OCI-LY1 (cell line): ENCODE measurements around the gene DYNC2I2.

Experiments used
- H2AFZ ChIP-seq: fragments of 200-600 bp; sonication (generic), shearing (Covaris generic); 2 replicates; pipeline ENCODE4 v1.6.0; 2014; ENCODE audit warnings: antibody characterized with exemption, mild to moderate bottlenecking, low read length
- H3F3A ChIP-seq: fragments of 200-600 bp; sonication (generic), shearing (Covaris generic); 2 replicates; pipeline ENCODE4 v1.6.0; 2014; ENCODE audit warnings: mild to moderate bottlenecking, antibody characterized with exemption, low read length, moderate library complexity; ENCODE audit not compliant: insufficient read depth
- H3K27ac ChIP-seq: fragments of 200-600 bp; sonication (generic); 2 replicates; pipeline ENCODE4 v1.5.1; 2014; ENCODE audit warnings: low read length, mixed run types, mild to moderate bottlenecking, low read depth; ENCODE audit not compliant: poor library complexity, severe bottlenecking
- H3K27me3 ChIP-seq: fragments of 200-600 bp; sonication (generic); 2 replicates; pipeline ENCODE4 v1.6.0; 2014; ENCODE audit warnings: antibody characterized with exemption, mild to moderate bottlenecking, low read length, moderate library complexity; ENCODE audit not compliant: insufficient read depth
- H3K36me3 ChIP-seq: fragments of 200-600 bp; sonication (generic); 2 replicates; pipeline ENCODE4 v1.6.1; 2014; ENCODE audit warnings: mild to moderate bottlenecking, antibody characterized with exemption, low read length, moderate library complexity, mixed read lengths; ENCODE audit not compliant: insufficient read depth
- H3K4me1 ChIP-seq: fragments of 200-600 bp; sonication (generic); 2 replicates; pipeline ENCODE4 v1.5.1; 2014; ENCODE audit warnings: mild to moderate bottlenecking, low read length, moderate library complexity; ENCODE audit not compliant: insufficient read depth, severe bottlenecking
- H3K4me2 ChIP-seq: fragments of 200-600 bp; sonication (generic), shearing (Covaris generic); 2 replicates; pipeline ENCODE4 v1.6.1; 2014; ENCODE audit warnings: low read length
- H3K4me3 ChIP-seq: fragments of 200-600 bp; sonication (generic); 2 replicates; pipeline ENCODE4 v1.5.1; 2014; ENCODE audit warnings: low read length, low read depth, mild to moderate bottlenecking, mixed read lengths; ENCODE audit not compliant: poor library complexity, severe bottlenecking
- H3K79me2 ChIP-seq: fragments of 200-600 bp; shearing (Covaris generic); 2 replicates; pipeline ENCODE4 v1.6.1; 2016; ENCODE audit warnings: mixed run types, low read length, mixed read lengths; ENCODE audit not compliant: insufficient read depth
- H3K9ac ChIP-seq: fragments of 200-600 bp; sonication (generic), shearing (Covaris generic); 2 replicates; pipeline ENCODE4 v1.6.1; 2014; ENCODE audit warnings: mild to moderate bottlenecking, low read length, mixed read lengths
- H3K9me2 ChIP-seq: fragments of 200-600 bp; sonication (generic), shearing (Covaris generic); 2 replicates; pipeline ENCODE4 v1.6.1; 2014; ENCODE audit warnings: low read depth, mild to moderate bottlenecking, low read length, mixed read lengths
- H3K9me3 ChIP-seq: fragments of 200-600 bp; shearing (Covaris generic); 2 replicates; pipeline ENCODE4 v1.6.1; 2014; ENCODE audit warnings: low read length, mixed read lengths
- H4K20me1 ChIP-seq: fragments of 200-600 bp; sonication (generic), shearing (Covaris generic); 2 replicates; pipeline ENCODE4 v1.6.0; 2016; ENCODE audit warnings: mild to moderate bottlenecking, low read length; ENCODE audit not compliant: insufficient read depth
- CTCF ChIP-seq: fragments of 200-600 bp; sonication (generic), shearing (Covaris generic); IDR thresholded peaks from 2 replicates; pipeline ENCODE4 v1.5.1; 2017; ENCODE audit warnings: mild to moderate bottlenecking, antibody characterized with exemption, low read length, moderate library complexity, mixed read lengths
- EZH2 ChIP-seq: fragments of 200-600 bp; sonication (generic), shearing (Covaris generic); IDR thresholded peaks from 2 replicates; pipeline ENCODE4 v1.8.0; 2017; ENCODE audit warnings: borderline replicate concordance, mixed run types, mild to moderate bottlenecking, antibody characterized with exemption, low read length, moderate library complexity, mixed read lengths

The DYNC2I2 gene

DNA sequence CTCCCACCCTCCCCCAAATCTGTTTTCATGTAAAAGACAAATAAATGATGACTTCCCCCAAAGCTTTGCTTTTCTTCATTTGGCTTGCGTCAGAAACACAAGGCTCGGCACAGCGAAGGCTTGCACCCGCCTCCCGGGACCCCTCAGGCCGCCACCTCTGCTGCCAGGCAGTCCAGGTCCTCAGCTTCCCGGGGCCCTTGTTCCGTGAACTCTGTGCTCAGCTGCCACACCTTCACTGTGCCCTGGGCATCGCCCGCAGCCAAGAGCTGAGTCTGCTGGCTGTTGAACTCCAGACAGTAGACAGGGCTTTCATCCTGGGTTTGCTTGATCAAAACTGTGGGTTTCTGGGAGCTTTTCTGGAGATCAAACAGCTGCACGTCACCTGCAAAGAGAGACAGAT lies 23.0 kb downstream of the DYNC2I2 start:
- H3K79me2 ChIP-seq = no peaks in the 10 kb centered on the region
- no peak overlapping the region for H3K27ac ChIP-seq
- H4K20me1 ChIP-seq = no peaks in the 10 kb centered on the region
- no peaks in the 10 kb centered on the region for H3K4me1 ChIP-seq
- no peak for TF ChIP-seq EZH2
- H3K9ac ChIP-seq = no peak overlapping the region
- H3K36me3 ChIP-seq = peaks cover 73% of the 10 kb centered on the region
- no peak overlapping the region for H3K4me2 ChIP-seq
- no peak overlapping the region for H3K4me3 ChIP-seq
- H3K9me2 ChIP-seq = no peaks in the 10 kb centered on the region
- H2AFZ ChIP-seq = no peak overlapping the region
- H3K27me3 ChIP-seq = no peaks in the 10 kb centered on the region
- no peaks in the 10 kb centered on the region for H3F3A ChIP-seq
- H3K9me3 ChIP-seq = no peaks in the 10 kb centered on the region

- Histone ChIP-seq H4K20me1 (no peaks in the 10 kb centered on the region), H3K4me1 (no peaks in the 10 kb centered on the region), H3K4me3 (no peak overlapping the region), H3K9me2 (no peaks in the 10 kb centered on the region), H3K79me2 (no peaks in the 10 kb centered on the region), H3K9me3 (no peaks in the 10 kb centered on the region), H3K27ac (no peak overlapping the region), H3K27me3 (no peaks in the 10 kb centered on the region), H3K4me2 (no peak overlapping the region), H3F3A (no peaks in the 10 kb centered on the region), H2AFZ (no peak overlapping the region), H3K36me3 (peaks cover 70% of the 10 kb centered on the region), H3K9ac (no peak overlapping the region)
- no peak for TF ChIP-seq CTCF
- TF ChIP-seq EZH2 = no peak
These were observed 23.6 kb downstream of the DYNC2I2 start for GRCh38 chr9:128633057-128633456.

DNA sequence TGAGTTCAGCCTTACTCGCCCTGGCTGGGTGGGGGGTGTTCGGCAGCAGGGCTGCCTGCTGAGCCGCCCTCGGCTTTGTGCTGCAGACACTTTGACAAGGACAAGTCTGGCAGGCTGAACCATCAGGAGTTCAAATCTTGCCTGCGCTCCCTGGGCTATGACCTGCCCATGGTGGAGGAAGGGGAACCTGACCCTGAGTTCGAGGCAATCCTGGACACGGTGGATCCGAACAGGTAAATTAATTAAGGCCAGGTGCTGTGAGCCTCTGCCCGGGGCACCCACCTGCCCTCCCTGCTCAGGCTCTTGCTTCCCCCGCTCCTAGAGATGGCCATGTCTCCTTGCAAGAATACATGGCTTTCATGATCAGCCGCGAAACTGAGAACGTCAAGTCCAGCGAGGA lies 24.2 kb downstream of the DYNC2I2 start:
- no peak overlapping the region for H3K4me2 ChIP-seq
- H3K4me1 ChIP-seq = no peaks in the 10 kb centered on the region
- H3K9ac ChIP-seq = no peak overlapping the region
- no peak overlapping the region for H2AFZ ChIP-seq
- H3K36me3 ChIP-seq = peaks cover 71% of the 10 kb centered on the region
- H3F3A ChIP-seq = no peaks in the 10 kb centered on the region
- H3K27ac ChIP-seq = no peak overlapping the region
- H3K9me3 ChIP-seq = no peaks in the 10 kb centered on the region
- no peaks in the 10 kb centered on the region for H3K9me2 ChIP-seq
- TF ChIP-seq CTCF (no peak), EZH2 (no peak)
- no peaks in the 10 kb centered on the region for H3K27me3 ChIP-seq
- no peaks in the 10 kb centered on the region for H4K20me1 ChIP-seq
- no peaks in the 10 kb centered on the region for H3K79me2 ChIP-seq
- no peak overlapping the region for H3K4me3 ChIP-seq

DNA sequence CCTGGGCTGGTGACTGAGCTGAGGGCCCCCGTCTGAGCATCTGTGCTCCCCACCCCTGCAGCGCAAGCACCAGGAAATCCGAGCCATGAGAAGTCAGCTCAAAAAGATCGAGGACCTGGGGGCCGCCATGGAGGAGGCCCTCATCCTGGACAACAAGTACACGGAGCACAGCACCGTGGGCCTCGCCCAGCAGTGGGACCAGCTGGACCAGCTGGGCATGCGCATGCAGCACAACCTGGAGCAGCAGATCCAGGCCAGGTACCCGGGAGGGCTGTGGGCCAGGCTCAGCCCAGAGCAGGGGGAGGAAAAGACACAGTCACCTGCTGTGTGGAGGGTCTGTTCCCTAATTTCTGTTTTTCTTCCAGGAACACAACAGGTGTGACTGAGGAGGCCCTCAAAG lies 24.6 kb downstream of the DYNC2I2 start:
- Histone ChIP-seq H2AFZ (no peak overlapping the region), H3K9ac (no peak overlapping the region), H3K36me3 (peaks cover 71% of the 10 kb centered on the region), H3K4me2 (no peak overlapping the region), H3K27ac (no peak overlapping the region), H3K27me3 (no peaks in the 10 kb centered on the region), H3K4me1 (no peaks in the 10 kb centered on the region), H3K79me2 (no peaks in the 10 kb centered on the region), H3K9me3 (no peaks in the 10 kb centered on the region), H4K20me1 (no peaks in the 10 kb centered on the region), H3F3A (no peaks in the 10 kb centered on the region), H3K9me2 (no peaks in the 10 kb centered on the region), H3K4me3 (no peak overlapping the region)
- no peak for TF ChIP-seq CTCF
- no peak for TF ChIP-seq EZH2
